K562 (cell line): ENCODE data around the gene EEF2K. TPM values are rescaled to one million over a fixed set of nuclear protein-coding genes. Genes with fewer than 3 reads are reported as not detected.

Experiments
- ATAC-seq: fragments of 200-7000 bp; cut with Tn5 transposase; 3 replicates; pipeline ENCODE4 v1.9.1; 2020; ENCODE audit warnings: moderate library complexity
- BruUV-seq: library from RNA; stranded (reverse); fragments of 400-500 nt; replicated peaks from 2 replicates; lab custom pipeline; 2021; lab: Mats Ljungman, UMichigan
- CTCF ChIA-PET: fragments of 300-600 bp; formaldehyde crosslinking; extraction: SDS; loops from one replicate; lab custom pipeline; 2021; ENCODE audit warnings: low intra/inter-chr PET ratio; lab: Yijun Ruan, JAX
- POLR2A ChIA-PET: fragments of 300-600, 350-650 bp; sonication (Branson Sonifier 250); formaldehyde crosslinking; extraction: SDS; loops from one replicate; lab custom pipeline; 2021; ENCODE audit warnings: antibody characterized with exemption, inconsistent platforms; lab: Yijun Ruan, JAX
- DNase-seq, 4 experiments: peaks; one replicate each; pipeline versions ENCODE4 v3.0.0 to v3.0.0-alpha.2; 2011 to 2018; ENCODE audit warnings: low spot score in 3 of 4, mixed read lengths in 3 of 4; ENCODE audit errors: extremely low read depth in 1 of 4
- FAIRE-seq: peaks from 2 replicates; lab custom pipeline; 2011; peaks lifted over from hg19 to GRCh38; lab: Jason Lieb, UNC
- H2AFZ ChIP-seq: 2 replicates; pipeline ENCODE4 v1.6.0; 2011; ENCODE audit warnings: low read depth, low read length, control low read depth, inconsistent platforms
- H3K27ac ChIP-seq: fragments of 200-600 bp; 3 replicates; pipeline ENCODE4 v1.8.0; 2011; ENCODE audit warnings: low read depth, mild to moderate bottlenecking, control low read depth, inconsistent platforms, low read length, moderate library complexity, mixed read lengths; ENCODE audit errors: extremely low read depth
- H3K27me3 ChIP-seq, 2 experiments: fragments of 300-600 bp in 1 of 2; 2 replicates in 1 of 2; 3 replicates in 1 of 2; pipeline versions ENCODE4 v1.6.0 to v1.8.0; 2011; ENCODE audit warnings: inconsistent platforms in 2 of 2, low read length in 2 of 2, mild to moderate bottlenecking in 1 of 2, mixed read lengths in 1 of 2, moderate library complexity in 1 of 2; ENCODE audit not compliant: control insufficient read depth in 2 of 2, insufficient read depth in 2 of 2
- H3K36me3 ChIP-seq: fragments of 300-600 bp; 3 replicates; pipeline ENCODE4 v1.8.0; 2011; ENCODE audit warnings: mild to moderate bottlenecking, low read length, inconsistent platforms; ENCODE audit not compliant: control insufficient read depth, insufficient read depth
- H3K4me1 ChIP-seq, 2 experiments: fragments of 200-600 bp in 1 of 2; replicated peaks in 1 of 2; 2 replicates in 1 of 2; 3 replicates in 1 of 2; pipeline versions ENCODE4 v1.5.1 to v1.8.0; 2011; ENCODE audit warnings: inconsistent platforms in 2 of 2, low read length in 2 of 2, mild to moderate bottlenecking in 1 of 2, mixed read lengths in 1 of 2, moderate library complexity in 1 of 2; ENCODE audit not compliant: control insufficient read depth in 2 of 2, insufficient read depth in 2 of 2
- H3K4me2 ChIP-seq: 2 replicates; pipeline ENCODE4 v1.6.1; 2011; ENCODE audit warnings: low read length, control low read depth, inconsistent platforms, mixed read lengths; ENCODE audit not compliant: insufficient read depth
- H3K4me3 ChIP-seq: fragments of 200-600 bp; sonication (generic), shearing (Covaris generic); 2 replicates; pipeline ENCODE4 v1.5.1; 2016; ENCODE audit warnings: control low read depth, inconsistent platforms
- H3K79me2 ChIP-seq: fragments of 200-600 bp; 3 replicates; pipeline ENCODE4 v1.8.0; 2011; ENCODE audit warnings: low read length, inconsistent platforms; ENCODE audit not compliant: control insufficient read depth, insufficient read depth
- H3K9ac ChIP-seq, 2 experiments: 2 replicates each; pipeline versions ENCODE4 v1.6.0 to v1.6.1; 2011; ENCODE audit warnings: low read depth in 2 of 2, low read length in 2 of 2, control low read depth in 1 of 2, inconsistent platforms in 1 of 2, mild to moderate bottlenecking in 1 of 2, mixed read lengths in 1 of 2; ENCODE audit not compliant: insufficient read depth in 1 of 2
- H3K9me1 ChIP-seq: one replicate; pipeline ENCODE4 v1.6.0; 2011; ENCODE audit warnings: inconsistent platforms, mild to moderate bottlenecking, low read length, moderate library complexity; ENCODE audit not compliant: control insufficient read depth, insufficient read depth
- H3K9me3 ChIP-seq: replicated peaks from 2 replicates; pipeline ENCODE4 v1.5.1; 2011; ENCODE audit warnings: low read depth, low read length, inconsistent platforms; ENCODE audit not compliant: control insufficient read depth, insufficient read depth
- H4K20me1 ChIP-seq: replicated peaks from 2 replicates; pipeline ENCODE4 v1.6.1; 2011; ENCODE audit warnings: low read length, inconsistent platforms, mixed read lengths; ENCODE audit not compliant: control insufficient read depth, insufficient read depth
- ARNT ChIP-seq, 2 experiments: fragments of 450-650 bp; IDR thresholded peaks; 2 replicates each; pipeline ENCODE4 v1.6.1; 2016; ENCODE audit warnings: mild to moderate bottlenecking in 1 of 2
- BACH1 ChIP-seq: fragments of 200-800 bp; sonication (Bioruptor generic); IDR thresholded peaks from 2 replicates; pipeline ENCODE4 v1.6.1; 2016; ENCODE audit warnings: missing genetic modification characterization, missing compliant biosample characterization
- DMBX1 ChIP-seq: fragments of 250-450 bp; sonication (Bioruptor Pico); IDR thresholded peaks from 2 replicates; pipeline ENCODE4 v1.8.0; 2022; ENCODE audit warnings: inconsistent platforms, mild to moderate bottlenecking, moderate library complexity, borderline replicate concordance
- NFATC3 ChIP-seq: fragments of 450-650 bp; IDR thresholded peaks from 2 replicates; pipeline ENCODE4 v1.6.1; 2017; ENCODE audit warnings: mild to moderate bottlenecking
- WGBS: fragments of 100-300 bp; shearing (Covaris generic); methylation state at CpG from one replicate; pipeline ENCODE4 v1.1.6; 2016; ENCODE audit warnings: low coverage, mixed read lengths; ENCODE audit not compliant: insufficient coverage; ENCODE audit errors: missing lambda C conversion rate; 5-methylcytosine and 5-hydroxymethylcytosine counted together
- in situ Hi-C: fragments of 300-500 bp; cut with MboI; formaldehyde crosslinking; loops from 4 replicates; pipeline ENCODE4 v1.15.0; 2018; ENCODE audit warnings: inconsistent platforms, mixed read lengths
- intact Hi-C: fragments of 100-400 bp; cut with micrococcal nuclease; formaldehyde crosslinking; loops from 2 replicates; pipeline ENCODE4 v1.14.2; 2022
- polyA plus RNA-seq, 8 experiments: library from polyadenylated mRNA; depleted of rRNA in 4 of 8; stranded (reverse) in 5 of 8; unstranded in 3 of 8; fragments of >200 nt; fragmentation: Nextera tagmentation in 2 of 8; fragmentation: Illumina TruSeq in 1 of 8; extraction: Ambion mirVana in 2 of 8; extraction: Trizol in 1 of 8; gene quantifications; 2 replicates each; pipeline versions ENCODE4 v1.2.1 to v1.2.3, GENCODE V29; 2011 to 2014; ENCODE audit warnings: inconsistent platforms in 1 of 8, missing spikeins in 1 of 8
- total RNA-seq, 7 experiments: library from RNA; depleted of rRNA in 6 of 7; stranded (reverse); fragments of >200 nt in 6 of 7; fragmentation: Illumina TruSeq in 2 of 7; extraction: Trizol in 2 of 7; gene quantifications; 2 replicates each; pipeline versions ENCODE4 v1.2.1 to v1.2.3, GENCODE V29; 2011 to 2021; ENCODE audit warnings: low replicate concordance in 1 of 7
- TF ChIP-seq, protein P1 (sequence below): IDR thresholded peaks from 3 replicates; pipeline ENCODE4 v1.6.1; 2011; ENCODE audit warnings: borderline replicate concordance, mild to moderate bottlenecking, moderate library complexity; ENCODE audit not compliant: insufficient read length; ENCODE audit errors: extremely low read depth

The EEF2K gene
- total and polyA plus RNA-seq, 9 of the 15 experiments (the other 6 are each of a cell fraction or from before 2014, with no cell fraction given), result 3.0 to 35.2 (median 12.2) TPM

DNA sequence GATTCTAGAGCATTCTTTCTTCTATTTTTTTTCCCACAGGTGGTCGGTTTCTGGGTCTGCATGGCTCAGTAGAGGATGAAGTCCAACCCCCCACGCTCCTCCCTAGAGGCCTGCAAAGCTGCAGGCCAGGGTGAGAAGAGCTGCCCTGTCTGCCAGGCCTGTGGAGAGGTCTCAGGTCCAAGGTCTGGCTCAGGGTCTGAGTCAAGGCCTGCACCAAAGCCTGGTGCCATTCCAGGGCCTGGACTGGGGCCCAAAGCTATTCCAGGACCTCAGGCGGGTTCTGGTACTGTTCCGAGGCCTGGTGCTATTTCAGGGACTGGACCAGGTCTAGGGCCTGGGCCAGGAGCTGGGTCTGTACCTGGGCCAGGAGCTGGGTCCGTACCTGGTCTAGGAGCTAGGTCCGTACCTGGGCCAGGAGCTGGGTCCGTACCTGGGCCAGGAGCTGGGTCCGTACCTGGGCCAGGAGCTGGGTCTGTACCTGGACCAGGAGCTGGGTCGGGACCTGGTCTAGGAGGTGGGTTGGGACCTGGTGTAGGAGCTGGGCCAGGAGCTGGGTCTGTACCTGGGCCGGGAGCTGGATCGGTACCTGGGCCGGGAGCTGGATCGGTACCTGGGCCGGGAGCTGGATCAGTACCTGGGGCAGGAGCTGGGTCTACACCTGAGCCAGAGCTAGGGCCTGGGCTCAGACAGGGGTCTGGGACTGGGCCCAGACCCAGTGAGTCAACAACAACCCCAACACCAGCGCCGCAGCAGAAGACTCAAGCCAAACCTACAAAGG, 40.4 kb upstream of the EEF2K start:
- intact Hi-C loops (no loop called here), in situ Hi-C loops (no loop called here)
- 3% methylated on average over 15 of the region's 16 CpGs for WGBS
- no peak for TF ChIP-seq ARNT (IDR thresholded peaks at IDR 0.05)
- no peak for TF ChIP-seq NFATC3
- TF ChIP-seq DMBX1 (CRISPR knock-in tag), result no peak
- TF ChIP-seq, protein P1, sequence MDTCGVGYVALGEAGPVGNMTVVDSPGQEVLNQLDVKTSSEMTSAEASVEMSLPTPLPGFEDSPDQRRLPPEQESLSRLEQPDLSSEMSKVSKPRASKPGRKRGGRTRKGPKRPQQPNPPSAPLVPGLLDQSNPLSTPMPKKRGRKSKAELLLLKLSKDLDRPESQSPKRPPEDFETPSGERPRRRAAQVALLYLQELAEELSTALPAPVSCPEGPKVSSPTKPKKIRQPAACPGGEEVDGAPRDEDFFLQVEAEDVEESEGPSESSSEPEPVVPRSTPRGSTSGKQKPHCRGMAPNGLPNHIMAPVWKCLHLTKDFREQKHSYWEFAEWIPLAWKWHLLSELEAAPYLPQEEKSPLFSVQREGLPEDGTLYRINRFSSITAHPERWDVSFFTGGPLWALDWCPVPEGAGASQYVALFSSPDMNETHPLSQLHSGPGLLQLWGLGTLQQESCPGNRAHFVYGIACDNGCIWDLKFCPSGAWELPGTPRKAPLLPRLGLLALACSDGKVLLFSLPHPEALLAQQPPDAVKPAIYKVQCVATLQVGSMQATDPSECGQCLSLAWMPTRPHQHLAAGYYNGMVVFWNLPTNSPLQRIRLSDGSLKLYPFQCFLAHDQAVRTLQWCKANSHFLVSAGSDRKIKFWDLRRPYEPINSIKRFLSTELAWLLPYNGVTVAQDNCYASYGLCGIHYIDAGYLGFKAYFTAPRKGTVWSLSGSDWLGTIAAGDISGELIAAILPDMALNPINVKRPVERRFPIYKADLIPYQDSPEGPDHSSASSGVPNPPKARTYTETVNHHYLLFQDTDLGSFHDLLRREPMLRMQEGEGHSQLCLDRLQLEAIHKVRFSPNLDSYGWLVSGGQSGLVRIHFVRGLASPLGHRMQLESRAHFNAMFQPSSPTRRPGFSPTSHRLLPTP, result no peak
- TF ChIP-seq BACH1 (tag), result no peak
- Histone ChIP-seq H3K9me1 (no peaks in the 10 kb centered on the region), H3K27ac (no peak overlapping the region), H3K36me3 (no peaks in the 10 kb centered on the region), H4K20me1 (0 out of 2 replicates have a peak, but pooled peaks cover 2% of the 10 kb centered on the region), H3K4me3 (no peak overlapping the region), H3K79me2 (no peaks in the 10 kb centered on the region), H3K9ac (no peak overlapping the region), H2AFZ (no peak overlapping the region), H3K4me1 (peaks cover 0 to 8% of the 10 kb centered on the region in 2 experiments; a peak in 2 of 5 replicates), H3K27me3 (peaks cover 18 to 58% of the 10 kb centered on the region in 2 experiments), H3K4me2 (no peak overlapping the region), H3K9me3 (no peaks in the 10 kb centered on the region)
- no TSS peak for BruUV-seq
- no peak for DNase-seq
- CTCF ChIA-PET, result no interaction called here
- no peak for ATAC-seq
- FAIRE-seq, result no peak
- POLR2A ChIA-PET, result interaction anchor here (0.6 to 1.2 kb wide), 2 partner anchors 25 to 108 kb away, joined by 3 to 4 read pairs; no protein-coding TSS in a partner anchor
